Prostate gland (tissue), 2 donors: ENCODE measurements around the gene CACNA2D4.

Source experiments
- CTCF ChIP-seq, 4 experiments: fragments of 200-600 bp in 2 of 4; fragments of 450-650 bp in 2 of 4; sonication (generic) in 2 of 4; IDR thresholded peaks; 1 replicate in 3 of 4; 2 replicates in 1 of 4; pipeline ENCODE4 v1.5.1; 2016 to 2019; ENCODE audit warnings: antibody characterized with exemption in 4 of 4, mild to moderate bottlenecking in 2 of 4, moderate library complexity in 2 of 4
- POLR2AphosphoS5 ChIP-seq: sonication (generic); formaldehyde crosslinking; IDR thresholded peaks from one replicate; pipeline ENCODE4 v1.6.1; 2017; ENCODE audit warnings: antibody characterized with exemption

- no peak for TF ChIP-seq CTCF (IDR thresholded peaks at IDR 0.05)
- TF ChIP-seq POLR2AphosphoS5, result no peak
Measured at GRCh38 chr12:1930803-1931597, 12.5 kb upstream of the CACNA2D4 start.
